ENCODE results near the gene NFKBIE. TPM values are rescaled to one million over a fixed set of nuclear protein-coding genes. Genes with fewer than 3 reads are reported as not detected.

The NFKBIE gene
- total RNA-seq, 6 donors from 2014 or later, result 7.8 to 27.0 (median 13.6) TPM

GRCh38 chr6:44221291-44221960, 43.9 kb downstream of the NFKBIE start:
- DNase-seq (peak; percentile 84 to 93), ATAC-seq (ENCODE audit: low FRiP score in 2 of 2) (peak; percentile 64 to 87)
- Histone ChIP-seq H3K4me3 (peak overlapping the region in 2 of 4 donors; percentile 0 to 87), H3K4me1 (peaks cover 59 to 93% (median 83%) of the 10 kb centered on the region in 4 donors), H3K36me3 (no peaks in the 10 kb centered on the region), H3K27ac (peak overlapping the region; percentile 71 to 91 (median 87)), H3K9me3 (no peaks in the 10 kb centered on the region), H3K27me3 (no peaks in the 10 kb centered on the region)
- TF ChIP-seq POLR2AphosphoS5 (IDR thresholded peaks at IDR 0.05) (peak; percentile 75 to 89), POLR2A (IDR thresholded peaks at IDR 0.05) (peak in 1 of 4 donors; percentile 65), CTCF (IDR thresholded peaks at IDR 0.05) (peak; percentile 84 to 91 (median 88)), EP300 (IDR thresholded peaks at IDR 0.05) (peak in 1 of 4 donors; percentile 93)
- WGBS, 2 donors, result 10 to 19% methylated on average over 2 to 4 of the region's 4 CpGs

GRCh38 chr6:44220913-44221290, 44.4 kb downstream of the NFKBIE start:
- no peak for ATAC-seq (ENCODE audit: low FRiP score in 2 of 2)

GRCh38 chr6:44219815-44220784, 45.3 kb downstream of the NFKBIE start:
- peak overlapping the region; percentile 27 to 60 (median 48) for H3K4me3 ChIP-seq
- H3K27ac ChIP-seq, result peak overlapping the region; percentile 86 to 91 (median 87)
- WGBS, 2 donors, result 65 to 93% methylated on average over 18 to 27 of the region's 28 CpGs
- no peaks in the 10 kb centered on the region for H3K36me3 ChIP-seq
- H3K9me3 ChIP-seq, result no peaks in the 10 kb centered on the region
- H3K27me3 ChIP-seq, result no peaks in the 10 kb centered on the region
- ATAC-seq (ENCODE audit: low FRiP score in 2 of 2) (no peak), DNase-seq (no peak)
- H3K4me1 ChIP-seq, result peaks cover 58 to 83% (median 74%) of the 10 kb centered on the region in 4 donors
- TF ChIP-seq POLR2A (IDR thresholded peaks at IDR 0.05) (no peak), EP300 (IDR thresholded peaks at IDR 0.05) (no peak), POLR2AphosphoS5 (IDR thresholded peaks at IDR 0.05) (no peak), CTCF (IDR thresholded peaks at IDR 0.05) (no peak)

More at GRCh38 chr6:44220913-44221290, 44.4 kb downstream of the NFKBIE start:
- Histone ChIP-seq H3K4me3 (no peak overlapping the region), H3K9me3 (no peaks in the 10 kb centered on the region), H3K27ac (peak overlapping the region; percentile 71 to 91 (median 87)), H3K4me1 (peaks cover 58 to 88% (median 78%) of the 10 kb centered on the region in 4 donors), H3K27me3 (no peaks in the 10 kb centered on the region), H3K36me3 (no peaks in the 10 kb centered on the region)
- no peak for TF ChIP-seq POLR2AphosphoS5 (IDR thresholded peaks at IDR 0.05)
- TF ChIP-seq CTCF (IDR thresholded peaks at IDR 0.05), result no peak
- no peak for DNase-seq
- 85 to 90% methylated on average over 4 of the region's 4 CpGs for WGBS, 2 donors

- H3K4me3 ChIP-seq, result peak overlapping the region; percentile 27 to 60 (median 48)
- peak overlapping the region; percentile 86 to 91 (median 87) for H3K27ac ChIP-seq
- WGBS, 2 donors, result 8% methylated on average over 23 to 30 of the region's 45 CpGs
- no peaks in the 10 kb centered on the region for H3K27me3 ChIP-seq
- no peaks in the 10 kb centered on the region for H3K9me3 ChIP-seq
- DNase-seq, result peak; percentile 92 to 94
- peak; percentile 47 to 63 for TF ChIP-seq POLR2AphosphoS5 (IDR thresholded peaks at IDR 0.05)
- TF ChIP-seq POLR2A (IDR thresholded peaks at IDR 0.05), result peak in 3 of 4 donors; percentile 56 to 87 (median 67)
- no peak for TF ChIP-seq EP300 (IDR thresholded peaks at IDR 0.05)
- peak in 1 of 6 experiments; percentile 22 for TF ChIP-seq CTCF (IDR thresholded peaks at IDR 0.05)
- no peaks in the 10 kb centered on the region for H3K36me3 ChIP-seq
- peaks cover 55 to 76% (median 69%) of the 10 kb centered on the region in 4 donors for H3K4me1 ChIP-seq
- ATAC-seq (ENCODE audit: low FRiP score in 2 of 2), result peak; percentile 85 to 88
Observed at GRCh38 chr6:44219053-44219814, 46.1 kb downstream of the NFKBIE start.

All from upper lobe of left lung (tissue), 6 donors.